HG02678 (cell line): ENCODE results near the gene CISH.

Experiments
- ATAC-seq: cut with Tn5 transposase; IDR thresholded peaks from one replicate; pipeline ENCODE4 v1.9.1; 2021; ENCODE audit warnings: mild to moderate bottlenecking, moderate library complexity; ENCODE audit not compliant: unreplicated experiment

The CISH gene

DNA sequence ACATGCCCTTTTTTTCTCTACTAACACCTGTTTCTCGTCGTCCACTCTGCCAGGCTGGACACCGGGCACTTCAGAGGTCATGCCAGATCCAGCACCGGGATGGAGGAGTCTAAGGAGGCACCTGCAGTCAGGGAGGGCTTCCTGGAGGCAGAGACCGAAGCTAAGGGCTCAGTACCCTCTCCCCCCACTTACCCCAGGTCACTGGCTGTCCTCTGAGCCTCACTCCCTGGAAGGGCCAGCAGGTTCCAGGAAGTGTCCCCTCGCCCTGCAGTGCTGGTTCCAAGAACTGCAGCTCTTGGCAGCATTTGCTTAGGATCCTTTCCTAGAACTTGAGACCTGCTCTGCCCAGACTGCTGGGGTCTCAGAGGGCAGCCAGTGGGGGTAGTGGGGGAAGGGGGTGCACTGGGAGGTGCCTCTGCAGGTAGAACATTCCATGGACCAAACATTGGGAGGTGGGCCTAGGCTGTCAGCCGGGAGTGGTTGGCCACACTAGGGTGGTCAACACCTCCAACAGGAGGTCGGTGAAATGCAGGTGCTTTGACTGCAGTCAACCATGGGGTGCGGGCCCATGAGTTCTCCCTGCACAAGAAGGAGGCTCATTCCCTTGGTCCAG is 11.3 kb downstream of the CISH start:
- ATAC-seq = no peak

DNA sequence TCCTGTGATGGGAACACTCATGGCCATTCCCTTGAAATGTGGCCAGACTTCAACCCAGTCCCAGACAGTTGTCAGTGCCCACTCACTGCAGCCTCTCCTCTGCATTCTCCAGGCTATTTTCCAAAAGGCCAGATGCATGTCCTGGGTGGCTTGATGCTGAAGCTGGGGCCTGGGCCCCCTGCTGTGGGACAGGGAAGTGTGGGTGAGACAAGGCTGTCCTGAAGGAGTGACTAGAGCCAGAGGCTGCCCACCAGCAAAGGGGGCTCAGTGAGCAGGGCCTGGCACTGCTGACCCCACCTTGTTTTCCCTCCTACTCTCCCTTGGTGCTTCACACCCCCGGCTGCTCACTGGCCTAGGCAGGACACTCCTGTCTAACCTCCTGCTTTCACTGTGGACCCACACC is 11.9 kb downstream of the CISH start:
- ATAC-seq = no peak

DNA sequence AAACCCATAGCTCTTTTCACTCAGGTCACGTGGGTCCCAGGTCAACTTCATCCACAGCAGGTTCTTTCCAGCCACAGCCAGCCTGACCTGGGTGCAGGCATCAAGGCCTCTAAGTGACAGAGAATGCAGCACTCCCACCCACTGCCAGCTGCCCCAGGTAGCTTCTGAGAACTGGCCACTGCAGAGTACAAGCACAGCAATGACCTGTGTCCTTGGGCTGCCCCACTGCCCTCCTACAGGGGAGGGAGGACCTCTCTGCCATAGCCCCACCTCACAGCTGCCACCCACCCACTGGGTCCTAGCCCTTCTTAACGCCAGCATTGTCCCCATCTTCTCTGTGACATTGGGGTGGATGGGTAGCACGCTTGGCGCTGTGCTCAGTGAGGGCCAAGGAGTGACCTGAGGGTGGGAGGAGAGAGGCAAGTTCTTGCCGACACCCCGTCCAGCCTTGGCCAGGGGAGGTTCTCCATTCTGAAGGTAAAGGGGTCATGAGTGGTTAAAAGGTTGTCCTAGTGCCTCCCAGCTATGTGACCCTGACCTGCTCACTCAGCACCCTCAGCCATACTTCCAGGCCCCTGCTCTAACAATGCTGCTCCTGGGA is 12.4 kb downstream of the CISH start:
- ATAC-seq = no peak

DNA sequence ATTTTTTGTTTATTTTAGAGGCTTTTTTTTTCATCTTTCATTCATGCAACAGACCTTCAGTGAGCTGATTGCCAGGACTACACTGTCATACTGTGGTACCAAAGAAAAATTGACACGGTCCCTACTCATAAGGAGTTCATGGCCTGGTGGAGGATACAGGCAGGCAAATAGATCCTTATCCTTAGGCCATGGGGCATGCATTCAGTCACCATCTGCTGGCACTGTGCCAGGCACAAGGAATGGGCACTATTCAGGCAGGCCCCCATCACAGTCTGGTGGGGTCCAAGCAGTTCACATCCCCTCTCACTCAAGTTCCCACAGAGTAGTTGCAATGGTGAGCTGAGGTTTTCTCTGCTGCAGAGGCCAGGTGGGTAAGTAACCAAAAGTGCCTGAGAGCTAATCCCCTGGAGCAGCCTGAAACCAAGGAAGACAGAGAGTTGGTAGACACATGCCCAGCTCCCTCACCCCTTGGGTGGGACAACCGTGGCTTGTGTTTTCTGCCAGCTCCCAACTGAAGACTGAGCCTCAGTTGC is 17.3 kb downstream of the CISH start:
- no peak for ATAC-seq

DNA sequence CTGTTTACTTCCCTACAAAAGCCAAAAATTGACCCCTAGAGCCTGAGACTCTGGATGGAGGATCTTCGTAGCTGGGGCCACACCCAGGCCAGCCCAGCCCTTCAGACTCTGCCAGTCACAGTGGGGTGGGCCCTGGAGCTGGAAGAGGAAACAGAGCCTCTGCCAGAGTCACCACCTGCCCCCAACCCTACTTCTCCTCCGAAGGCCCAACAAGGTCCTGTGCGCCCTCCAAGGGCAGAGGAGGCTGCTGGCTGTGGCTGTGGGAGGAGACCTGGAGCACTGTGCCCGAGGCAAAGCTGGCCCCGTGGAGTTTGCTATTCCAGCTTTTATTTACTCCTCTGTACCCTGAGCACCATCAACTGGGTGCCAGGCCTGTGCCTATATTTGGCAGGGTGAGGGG is 19.0 kb downstream of the CISH start:
- no peak for ATAC-seq

DNA sequence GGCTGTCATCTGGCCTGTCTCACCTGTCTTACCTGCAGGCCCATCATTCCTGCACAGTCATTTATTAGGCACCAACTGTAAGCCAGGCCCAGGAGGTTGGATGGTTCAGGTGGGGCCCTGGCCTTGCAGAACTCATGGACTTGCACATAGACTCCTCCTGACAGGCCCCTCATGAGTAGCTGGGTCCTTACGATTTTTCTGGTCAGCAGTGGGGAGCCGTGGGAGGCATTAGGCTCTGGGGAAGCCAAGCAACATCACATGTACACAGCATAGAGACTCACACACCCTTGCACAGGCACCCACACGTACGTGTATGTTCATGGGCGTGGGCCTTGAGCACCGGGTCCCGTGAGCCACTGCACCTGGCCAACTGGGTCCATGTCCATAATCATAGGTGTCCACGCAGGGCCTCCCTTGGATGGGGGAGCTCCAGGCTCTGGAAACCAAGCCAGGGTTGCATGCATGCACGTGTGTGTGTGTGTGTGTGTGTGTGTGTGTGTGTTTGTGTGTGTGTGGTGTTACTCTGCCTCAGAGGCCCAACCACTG is 20.3 kb downstream of the CISH start:
- ATAC-seq = no peak

DNA sequence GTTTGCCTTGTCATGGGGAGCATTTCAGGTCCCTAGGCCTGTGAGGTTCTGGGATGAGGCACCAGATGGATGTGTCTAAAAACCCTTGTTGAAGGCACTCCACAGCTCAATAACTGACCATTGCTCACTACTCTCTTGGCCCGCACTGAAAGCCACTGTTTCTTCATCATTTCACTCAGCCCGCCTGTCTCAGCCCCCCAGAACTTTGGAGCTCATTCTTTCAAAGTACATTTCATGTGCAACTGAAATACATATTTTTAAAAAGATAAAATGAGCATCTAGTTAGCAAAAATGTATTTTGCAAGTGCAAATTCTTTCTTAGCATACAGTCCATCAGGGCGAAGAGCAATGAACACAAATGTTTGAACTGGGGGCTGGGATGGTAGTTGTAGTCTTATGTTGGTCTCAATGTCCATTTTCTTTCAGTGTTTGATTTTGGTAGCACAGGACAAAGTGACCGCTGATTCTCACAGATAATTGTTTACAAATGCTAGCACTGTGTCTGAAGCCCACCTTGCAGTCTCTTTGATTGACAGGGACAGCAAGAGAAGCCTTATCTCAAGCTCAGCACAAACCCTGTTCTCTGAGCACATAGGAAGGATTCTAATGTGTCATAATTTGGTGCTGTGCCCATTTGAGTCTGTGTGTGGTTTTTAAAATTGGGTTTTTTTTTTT is 22.7 kb downstream of the CISH start:
- ATAC-seq = no peak

DNA sequence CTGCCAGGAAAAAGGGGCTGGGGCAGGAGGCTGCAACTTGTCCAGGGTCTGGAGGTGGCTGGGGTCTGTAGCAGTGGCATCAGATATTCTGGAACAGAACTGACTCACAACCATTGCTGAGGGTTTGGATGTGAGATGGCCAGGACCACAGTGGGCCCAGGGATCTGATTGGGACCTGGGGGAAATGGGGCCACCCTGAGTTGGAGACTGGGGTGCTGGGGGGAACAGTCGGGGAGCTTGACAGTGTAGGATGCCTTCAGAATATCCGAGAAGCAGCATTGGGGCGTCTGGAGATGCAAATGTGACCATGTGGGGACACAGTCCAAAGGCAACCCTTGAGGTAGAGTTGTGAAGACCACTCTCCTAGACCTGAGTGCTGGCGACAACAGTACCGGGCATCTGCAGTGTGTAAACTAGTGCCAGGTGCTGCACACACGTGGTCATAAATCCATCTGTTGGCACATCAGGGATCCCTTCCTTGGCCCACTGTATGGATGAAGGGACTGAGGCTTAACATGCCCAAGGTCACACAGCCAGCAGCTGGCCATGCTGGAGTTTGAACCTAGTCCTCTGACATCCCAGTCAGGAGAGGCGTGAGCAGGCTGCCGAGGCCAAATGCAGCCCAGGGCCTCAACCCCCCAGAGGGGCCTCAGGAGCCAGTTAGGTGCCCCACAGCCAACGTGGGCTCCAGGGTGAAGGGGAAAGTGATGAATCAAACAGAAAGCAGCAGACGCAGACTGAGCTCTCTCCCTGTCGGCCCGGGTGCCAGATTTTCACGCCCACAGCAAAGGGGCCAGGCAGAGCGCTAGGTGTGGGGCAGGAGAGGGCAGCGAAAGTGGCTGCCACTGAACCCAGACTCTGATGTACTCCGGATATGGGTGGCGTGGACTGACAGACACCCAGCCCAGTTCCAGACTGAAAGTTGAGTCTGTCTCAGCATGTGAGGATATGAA is 23.5 kb downstream of the CISH start:
- peak; percentile 49 for ATAC-seq

DNA sequence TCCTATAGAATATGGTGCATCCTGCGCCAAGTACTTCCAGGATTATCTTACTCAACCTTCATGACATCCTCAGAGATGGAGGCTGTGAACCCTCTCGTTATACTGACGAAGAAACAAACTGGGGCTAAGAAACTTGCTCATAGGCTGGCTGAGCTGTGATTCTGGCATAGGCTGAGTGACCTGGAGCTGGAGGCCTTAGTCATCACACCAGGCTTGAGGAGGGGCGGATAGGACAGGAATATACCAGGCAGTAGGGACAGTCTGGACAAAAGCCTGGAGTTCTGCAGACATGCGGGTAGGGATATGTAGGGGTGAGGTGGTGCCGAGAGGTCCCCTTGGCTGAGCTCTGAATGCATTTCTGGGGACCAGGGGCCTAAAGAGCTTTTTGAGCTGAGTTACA is 24.2 kb downstream of the CISH start:
- no peak for ATAC-seq

DNA sequence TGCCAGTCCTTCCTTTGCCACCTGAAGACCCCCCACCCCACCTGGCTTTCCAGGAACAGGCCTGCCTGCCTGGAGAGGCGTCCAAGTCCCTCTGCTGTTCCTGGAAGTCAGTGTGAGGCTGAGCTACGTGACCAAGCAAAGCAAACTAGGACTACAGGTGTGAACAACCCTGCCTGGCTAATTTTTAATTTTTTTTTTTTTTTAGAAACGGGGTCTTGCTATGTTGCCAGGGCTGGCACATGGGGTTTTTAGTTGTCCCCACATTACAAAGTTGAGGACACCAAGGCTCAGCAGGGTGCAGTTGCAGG is 24.9 kb downstream of the CISH start:
- no peak for ATAC-seq

DNA sequence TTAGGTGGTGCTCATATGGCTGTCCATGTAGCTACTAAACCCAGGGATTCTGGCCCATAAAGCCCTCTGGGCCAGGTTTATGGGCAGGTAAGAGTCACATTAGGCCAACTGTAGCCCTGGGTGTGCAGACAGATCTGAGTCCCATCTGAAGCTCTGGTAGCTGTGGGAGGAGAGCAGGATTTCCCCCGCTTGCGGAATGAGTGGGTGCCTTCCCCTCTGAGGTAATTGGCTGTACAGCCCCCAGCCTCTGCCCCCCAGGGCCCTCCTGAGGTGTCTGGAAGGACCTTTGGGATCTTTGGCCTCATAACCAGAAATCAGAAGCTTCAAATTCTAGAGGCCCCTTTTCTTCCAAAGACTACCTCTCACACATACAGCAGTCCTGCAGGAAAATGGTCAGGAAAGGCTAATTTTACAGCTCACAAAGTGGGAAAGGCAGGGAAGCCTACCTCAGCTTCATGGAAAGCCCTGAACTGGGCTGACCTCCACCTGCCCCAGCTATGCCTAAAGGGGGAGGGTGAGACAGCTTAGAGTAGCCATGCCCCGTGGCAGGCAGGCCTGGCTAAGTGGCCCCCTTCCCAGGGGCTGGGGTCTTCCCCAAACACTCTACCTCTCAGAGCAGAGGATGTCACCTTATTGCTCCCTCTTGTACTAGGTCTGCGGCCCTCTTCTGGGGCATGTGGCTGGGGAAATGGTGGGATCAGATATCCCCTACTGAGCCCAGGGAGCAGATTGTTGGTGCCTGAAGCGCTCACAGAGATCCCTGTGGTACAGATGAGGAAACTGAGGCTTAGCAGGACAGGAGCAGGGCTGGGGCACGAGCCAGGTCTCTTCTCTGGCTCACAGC is 25.4 kb downstream of the CISH start:
- ATAC-seq = no peak

DNA sequence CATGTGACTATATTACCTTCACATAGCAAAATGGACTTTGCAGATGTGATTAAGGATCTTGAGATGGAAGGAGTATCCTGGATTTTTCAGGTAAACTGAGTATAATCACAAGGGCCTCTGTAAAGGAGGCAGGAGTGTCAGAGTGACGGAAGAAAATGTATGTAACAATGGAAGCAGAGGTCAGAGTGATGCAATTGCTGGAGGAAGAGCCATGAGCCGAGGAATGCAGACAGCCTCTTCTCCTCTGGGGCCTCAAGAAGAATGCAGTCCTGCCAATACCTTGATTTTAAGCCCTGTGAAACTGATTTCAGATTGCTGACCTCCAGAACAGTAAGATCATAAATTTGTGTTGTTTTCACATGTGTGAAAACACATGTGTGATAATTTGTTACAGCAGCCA is 27.2 kb downstream of the CISH start:
- no peak for ATAC-seq

DNA sequence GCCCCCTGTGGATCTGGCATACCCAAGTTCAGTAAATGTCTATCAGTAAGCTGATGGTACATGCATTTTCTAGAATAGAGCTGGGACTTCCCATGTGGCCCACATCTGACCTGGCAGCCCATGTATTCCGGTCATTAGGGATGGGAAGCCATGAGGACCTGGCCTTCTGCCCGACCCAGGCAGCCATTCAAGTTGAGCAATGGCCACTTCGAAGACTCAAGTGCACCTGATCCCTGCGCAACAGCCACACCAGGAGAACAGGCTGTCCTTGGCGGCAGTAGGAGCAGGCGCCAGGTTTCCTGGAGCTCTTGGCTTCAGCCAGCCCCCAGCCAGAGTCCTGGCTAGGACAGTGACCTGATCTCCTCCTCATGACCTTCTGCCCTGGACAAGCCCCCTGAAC is 27.7 kb downstream of the CISH start:
- no peak for ATAC-seq

DNA sequence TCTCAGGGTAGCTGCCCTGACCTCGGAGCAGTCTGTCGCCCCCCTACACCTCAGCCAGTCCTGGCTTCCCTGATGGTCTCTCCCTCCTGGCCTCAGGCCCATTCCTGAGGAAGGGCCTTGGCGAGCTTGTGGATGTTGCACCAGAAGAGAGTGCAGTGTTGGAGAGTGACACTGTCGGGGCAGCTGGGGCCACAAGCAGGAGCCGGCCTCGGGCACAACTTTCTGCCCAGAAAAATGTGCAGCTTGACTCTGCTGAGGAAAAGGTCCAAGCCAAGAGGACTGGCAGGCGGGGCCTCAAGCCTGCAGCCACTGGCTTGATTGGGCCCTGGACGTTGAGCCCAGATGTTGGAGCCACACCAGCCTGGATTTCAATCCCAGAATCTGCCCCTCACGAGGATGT is 29.5 kb downstream of the CISH start:
- ATAC-seq = no peak

DNA sequence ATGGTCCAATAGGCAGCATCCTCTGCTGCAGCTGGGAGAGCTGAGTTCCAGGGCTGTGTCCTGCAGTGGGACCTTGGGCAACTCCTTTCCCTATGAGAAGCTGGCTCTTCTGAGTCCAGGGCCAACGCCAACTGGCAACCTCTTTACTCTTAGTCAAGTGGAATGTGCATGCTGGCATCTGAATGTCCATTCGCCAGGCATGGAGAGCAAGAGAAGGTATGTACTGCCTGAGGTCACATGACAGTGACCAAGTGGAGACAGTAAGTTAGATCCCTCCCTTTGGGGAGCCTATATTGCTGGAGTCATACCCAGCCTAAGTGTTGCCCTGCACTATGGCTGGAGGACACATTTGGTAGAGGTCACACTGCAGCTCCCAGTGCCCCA is 30.1 kb downstream of the CISH start:
- no peak for ATAC-seq

DNA sequence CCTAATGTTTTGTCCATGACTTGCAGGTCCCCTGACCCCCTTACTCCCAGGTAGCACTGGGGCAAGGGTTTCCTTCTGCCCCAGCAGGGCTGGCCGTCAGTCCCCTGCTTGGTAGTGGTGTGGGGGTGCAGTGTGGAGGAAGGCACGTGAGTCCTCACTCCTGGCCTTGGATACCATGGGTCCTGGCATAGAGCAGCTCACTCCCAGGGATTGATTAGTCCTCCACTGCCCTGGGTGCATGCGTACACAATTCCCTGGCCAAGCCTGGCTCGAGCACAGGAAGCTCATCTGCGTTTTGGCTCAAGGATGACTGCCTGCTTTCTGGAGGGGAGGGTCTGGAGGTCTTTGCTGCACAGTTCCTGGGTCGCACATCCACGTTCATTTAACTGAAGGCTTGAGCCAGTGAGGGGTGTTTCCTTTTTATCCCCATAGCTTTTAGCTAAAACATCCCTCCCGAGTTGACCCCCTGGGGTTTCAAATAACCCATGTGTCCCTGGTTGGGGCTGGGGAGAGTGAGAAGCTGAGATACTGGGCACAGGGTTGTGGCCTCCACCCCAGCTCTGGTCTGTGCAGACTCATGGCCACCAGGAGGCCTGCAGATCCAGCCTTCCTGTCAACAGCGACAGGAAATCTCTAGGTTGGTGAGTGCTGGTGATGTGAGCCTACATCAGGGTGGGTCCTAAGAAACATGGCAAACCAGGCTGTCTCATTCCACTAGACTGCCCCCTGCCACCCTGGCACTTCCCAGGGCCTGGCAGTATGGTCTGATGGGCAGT is 30.7 kb downstream of the CISH start:
- ATAC-seq = no peak

DNA sequence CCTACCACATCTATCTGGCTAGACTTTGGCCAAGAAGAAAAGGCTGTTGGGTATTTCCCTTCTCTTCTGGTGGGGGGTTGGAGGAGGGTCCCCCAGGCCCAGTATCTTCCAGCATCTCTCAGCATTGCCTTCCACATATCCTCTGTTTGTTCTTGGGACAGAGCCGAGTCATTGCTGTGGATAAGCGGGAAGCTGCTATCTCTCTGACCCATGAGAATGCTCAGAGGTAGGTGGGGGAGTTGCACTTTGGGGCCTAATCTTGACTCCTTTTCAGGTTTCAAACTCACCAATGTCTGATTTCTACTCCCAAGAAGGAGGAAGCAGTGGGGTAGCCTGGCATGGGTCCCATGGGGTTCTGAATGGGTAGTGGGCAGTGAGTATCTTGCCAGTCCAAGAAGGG is 34.2 kb downstream of the CISH start:
- no peak for ATAC-seq

DNA sequence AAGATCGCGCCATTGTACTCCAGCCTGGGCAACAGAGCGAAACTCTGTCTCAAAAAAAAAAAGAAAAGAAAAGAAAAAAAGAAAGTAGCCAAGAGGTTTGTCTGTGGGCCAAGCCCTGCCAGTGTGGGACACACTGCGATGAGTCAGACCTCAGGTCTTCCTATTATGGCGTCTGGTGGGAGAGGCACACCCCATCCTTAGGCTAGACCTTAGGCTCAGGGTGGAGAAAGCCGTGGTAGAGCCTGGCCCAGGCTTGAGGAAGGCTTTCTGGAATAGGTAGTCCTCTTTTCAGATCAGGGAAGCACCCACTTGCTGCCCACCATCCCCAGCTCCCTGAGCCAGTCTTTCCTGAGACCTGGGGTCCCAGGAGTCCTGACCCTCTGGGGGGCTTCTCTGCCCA is 36.2 kb downstream of the CISH start:
- no peak for ATAC-seq

DNA sequence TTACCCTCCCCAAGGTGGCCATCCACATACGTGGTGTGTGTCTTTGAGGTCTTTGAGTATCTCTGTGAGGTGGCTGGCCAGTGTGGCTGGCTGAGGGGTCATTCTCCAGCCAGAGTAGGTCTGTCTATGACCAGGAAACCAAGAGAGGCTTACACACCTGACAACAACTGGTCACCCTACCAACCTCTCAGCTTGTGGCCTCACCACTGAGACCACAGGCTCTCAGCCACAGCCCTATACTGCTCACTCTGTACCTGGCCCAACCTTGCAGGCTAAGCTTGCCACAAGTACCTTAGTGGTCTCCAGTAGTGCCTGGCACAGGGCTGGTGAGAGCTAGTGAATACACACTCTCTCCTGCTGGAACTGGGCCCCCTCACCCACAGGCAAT is 37.1 kb downstream of the CISH start:
- no peak for ATAC-seq
